HepG2 (cell line): ENCODE measurements around the gene TRPC1. TPM values are rescaled to one million over a fixed set of nuclear protein-coding genes. Genes with fewer than 3 reads are reported as not detected.

Experiments used
- ATAC-seq: fragments of 200-7000 bp; cut with Tn5 transposase; 3 replicates; pipeline ENCODE4 v1.9.1; 2020; ENCODE audit warnings: mild to moderate bottlenecking, moderate library complexity
- BruUV-seq: library from RNA; stranded (reverse); fragments of 400-500 nt; replicated peaks from 2 replicates; lab custom pipeline; 2021; lab: Mats Ljungman, UMichigan
- CTCF ChIA-PET: fragments of 300-600 bp; formaldehyde crosslinking; extraction: SDS; loops from one replicate; lab custom pipeline; 2021; ENCODE audit warnings: low total read pairs, inconsistent platforms, low intra/inter-chr PET ratio; lab: Yijun Ruan, JAX
- POLR2A ChIA-PET: fragments of 350-600 bp; sonication (Branson Sonifier 250); formaldehyde crosslinking; loops from one replicate; lab custom pipeline; 2020; ENCODE audit warnings: antibody characterized with exemption, inconsistent platforms; lab: Yijun Ruan, JAX
- DNase-seq: peaks from one replicate; pipeline ENCODE4 v3.0.0-alpha.2; 2015; ENCODE audit warnings: low spot score
- FAIRE-seq: peaks from 3 replicates; lab custom pipeline; 2011; peaks lifted over from hg19 to GRCh38; lab: Jason Lieb, UNC
- H2AFZ ChIP-seq: one replicate; pipeline ENCODE4 v1.6.1; 2011; ENCODE audit warnings: low read length, inconsistent platforms
- H3K27ac ChIP-seq: fragments of 300-600 bp; 3 replicates; pipeline ENCODE4 v1.8.0; 2011; ENCODE audit warnings: mixed run types, mild to moderate bottlenecking, mixed read lengths, low read length, inconsistent platforms; ENCODE audit not compliant: insufficient read depth; ENCODE audit errors: extremely low read length
- H3K27me3 ChIP-seq, 2 experiments: fragments of 200-600 bp in 1 of 2; 2 replicates in 1 of 2; 3 replicates in 1 of 2; pipeline versions ENCODE4 v1.6.0 to v1.8.0; 2011; ENCODE audit warnings: low read length in 2 of 2, mild to moderate bottlenecking in 2 of 2, moderate library complexity in 2 of 2, inconsistent platforms in 1 of 2; ENCODE audit not compliant: insufficient read depth in 2 of 2, control insufficient read depth in 1 of 2
- H3K36me3 ChIP-seq, 2 experiments: fragments of 200-600 bp in 1 of 2; replicated peaks in 1 of 2; 2 replicates in 1 of 2; 3 replicates in 1 of 2; pipeline versions ENCODE4 v1.5.1 to v1.8.0; 2011; ENCODE audit warnings: low read length in 2 of 2, inconsistent platforms in 1 of 2; ENCODE audit not compliant: insufficient read depth in 2 of 2, control insufficient read depth in 1 of 2
- H3K4me1 ChIP-seq: 2 replicates; pipeline ENCODE4 v1.5.1; 2012; ENCODE audit warnings: low read length, inconsistent platforms; ENCODE audit not compliant: insufficient read depth
- H3K4me2 ChIP-seq: 2 replicates; pipeline ENCODE4 v1.6.0; 2011; ENCODE audit warnings: low read depth, low read length, inconsistent platforms
- H3K4me3 ChIP-seq, 3 experiments: fragments of 200-600 bp in 1 of 3; sonication (generic), shearing (Covaris generic) in 1 of 3; replicated peaks in 1 of 3; 2 replicates each; pipeline ENCODE4 v1.5.1; 2011 to 2016; ENCODE audit warnings: low read length in 3 of 3, inconsistent platforms in 2 of 3, low read depth in 2 of 3, mild to moderate bottlenecking in 2 of 3, control low read depth in 1 of 3, mixed read lengths in 1 of 3; ENCODE audit not compliant: insufficient read depth in 1 of 3
- H3K79me2 ChIP-seq: one replicate; pipeline ENCODE4 v1.6.1; 2011; ENCODE audit warnings: low read length, inconsistent platforms; ENCODE audit not compliant: insufficient read depth
- H3K9ac ChIP-seq: 2 replicates; pipeline ENCODE4 v1.6.0; 2011; ENCODE audit warnings: mild to moderate bottlenecking, low read depth, low read length, inconsistent platforms; ENCODE audit not compliant: insufficient read depth
- H3K9me3 ChIP-seq: 2 replicates; pipeline ENCODE4 v1.5.1; 2012; ENCODE audit warnings: mild to moderate bottlenecking, low read length
- H4K20me1 ChIP-seq: 2 replicates; pipeline ENCODE4 v1.6.0; 2011; ENCODE audit warnings: inconsistent platforms, mild to moderate bottlenecking, low read length, moderate library complexity; ENCODE audit not compliant: insufficient read depth
- ARID5B ChIP-seq: IDR thresholded peaks from 2 replicates; pipeline ENCODE4 v1.4.0; 2020; ENCODE audit warnings: mild to moderate bottlenecking, missing genetic modification reagents
- BHLHE40 ChIP-seq: IDR thresholded peaks from 2 replicates; pipeline ENCODE4 v1.6.1; 2011; ENCODE audit warnings: low read length, improper control_type of control experiment
- NR2F6 ChIP-seq, 2 experiments: IDR thresholded peaks; 2 replicates each; pipeline ENCODE4 v1.6.1; 2016; ENCODE audit warnings: antibody characterized with exemption in 1 of 2, mild to moderate bottlenecking in 1 of 2
- PATZ1 ChIP-seq: sonication (generic); formaldehyde crosslinking; IDR thresholded peaks from 2 replicates; pipeline ENCODE4 v1.4.0; 2020; ENCODE audit warnings: missing genetic modification reagents
- SALL1 ChIP-seq: sonication (generic); formaldehyde crosslinking; IDR thresholded peaks from 2 replicates; pipeline ENCODE4 v1.8.0; 2022; ENCODE audit warnings: mild to moderate bottlenecking, missing genetic modification reagents
- ZBTB10 ChIP-seq: sonication (generic); formaldehyde crosslinking; IDR thresholded peaks from 2 replicates; pipeline ENCODE4 v1.4.0; 2020; ENCODE audit warnings: missing genetic modification reagents, borderline replicate concordance
- ZBTB7A ChIP-seq: sonication (generic); formaldehyde crosslinking; IDR thresholded peaks from 2 replicates; pipeline ENCODE4 v1.8.0; 2022; ENCODE audit warnings: mild to moderate bottlenecking, missing genetic modification reagents
- WGBS: methylation state at CpG from one replicate; pipeline ENCODE4 v1.1.6; 2017; ENCODE audit warnings: low lambda C conversion rate; 5-methylcytosine and 5-hydroxymethylcytosine counted together
- in situ Hi-C: cut with HindIII; loops from 2 replicates; pipeline ENCODE4 v1.10.0; 2017; ENCODE audit warnings: low pct_unique_long_range_greater_than_20kb; ENCODE audit not compliant: extremely low pct_ligation_motif_present
- intact Hi-C: fragments of 100-400 bp; cut with micrococcal nuclease; formaldehyde crosslinking; loops from one replicate; pipeline ENCODE4 v1.10.0; 2022; ENCODE audit not compliant: unreplicated experiment
- polyA plus RNA-seq, 8 experiments: library from polyadenylated mRNA; depleted of rRNA in 3 of 8; stranded (reverse) in 7 of 8; unstranded in 1 of 8; fragments of >200 nt; fragmentation: Illumina TruSeq in 4 of 8; extraction: Trizol in 4 of 8; gene quantifications; 2 replicates each; pipeline versions ENCODE4 v1.2.1 to v1.2.3, GENCODE V29; 2011 to 2016; ENCODE audit warnings: low read depth in 4 of 8, missing spikeins in 1 of 8, mixed read lengths in 1 of 8; ENCODE audit not compliant: insufficient read depth in 1 of 8
- total RNA-seq, 5 experiments: library from RNA; depleted of rRNA; stranded (reverse); fragments of >200 nt; fragmentation: Illumina TruSeq; extraction: Trizol; gene quantifications; 2 replicates each; pipeline ENCODE4 v1.2.3, GENCODE V29; 2016; ENCODE audit warnings: low read depth in 1 of 5
- TF ChIP-seq, protein P1 (sequence below): sonication (generic); formaldehyde crosslinking; IDR thresholded peaks from 2 replicates; pipeline ENCODE4 v1.5.1; 2020; ENCODE audit warnings: missing genetic modification reagents, mild to moderate bottlenecking, borderline replicate concordance

The TRPC1 gene
- total and polyA plus RNA-seq, 2 of the 13 experiments (the other 11 are each of a cell fraction or from before 2014, with no cell fraction given) = 10.8 to 13.1 TPM

GRCh38 chr3:142852009-142852408 lies 128.2 kb downstream of the TRPC1 start (continued):
- no peak for TF ChIP-seq ZBTB10 (CRISPR knock-in tag)
- TF ChIP-seq, all 625 proteins: peak for 0

DNA sequence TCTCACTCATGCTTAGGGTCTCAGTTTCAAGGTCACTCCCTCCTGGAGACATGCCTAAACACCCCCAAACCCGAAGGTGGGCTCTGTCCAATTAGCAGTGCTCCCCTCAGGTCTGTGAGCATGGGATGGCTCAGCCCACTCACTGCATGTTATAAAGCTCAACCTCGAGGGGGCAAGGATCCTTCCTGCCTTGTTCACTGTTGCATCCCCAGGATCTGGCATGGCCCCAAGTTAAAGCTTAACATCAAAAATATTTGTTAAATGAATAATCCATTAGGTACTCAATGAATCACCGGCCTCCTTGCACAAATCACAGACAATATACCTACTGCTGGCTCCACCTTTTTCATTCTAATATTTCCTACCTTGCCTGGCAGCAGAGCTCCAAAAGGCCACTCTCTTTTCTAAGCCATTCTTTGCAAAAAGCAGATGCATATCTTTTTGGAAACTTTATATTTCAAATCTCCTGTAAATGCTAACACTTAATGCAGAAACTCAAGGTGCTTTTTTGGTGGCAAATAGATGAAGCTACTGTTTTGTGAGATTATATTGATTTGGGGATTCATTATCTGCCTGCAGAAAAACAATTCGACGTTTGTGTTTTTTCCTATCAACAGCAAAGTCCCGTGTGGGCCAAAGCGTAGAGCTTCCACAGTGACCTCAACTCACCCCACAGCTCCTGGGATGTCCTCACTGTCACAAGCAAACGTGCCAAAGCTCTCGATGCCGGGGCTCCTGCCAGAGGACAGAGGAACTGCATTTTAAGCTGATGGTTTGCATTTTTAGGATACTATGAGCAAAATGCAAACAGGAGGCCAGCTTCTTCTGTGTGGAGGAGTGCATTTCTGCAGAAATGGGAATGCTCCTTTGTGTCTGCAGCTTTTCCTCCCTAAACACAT lies 129.7 kb downstream of the TRPC1 start:
- H3K4me3 ChIP-seq = no peak overlapping the region
- peaks cover 43% of the 10 kb centered on the region for H3K4me1 ChIP-seq
- H3K27me3 ChIP-seq = peaks cover 0 to 8% of the 10 kb centered on the region in 2 experiments; a peak in 1 of 5 replicates
- H3K36me3 ChIP-seq = no peaks in the 10 kb centered on the region
- ChIA-PET POLR2A (interaction anchor here (0.7 to 1.2 kb wide), 2 partner anchors 9 to 19 kb away, joined by 3 read pairs; no protein-coding TSS in a partner anchor), CTCF (no interaction called here)
- 0% methylated on average over 7 of the region's 10 CpGs for WGBS
- no TSS peak for BruUV-seq
- H3K9me3 ChIP-seq = no peaks in the 10 kb centered on the region
- FAIRE-seq (no peak), DNase-seq (peak; percentile 71), ATAC-seq (peak; percentile 75)
- H2AFZ ChIP-seq = no peak overlapping the region
- in situ Hi-C loops (no loop called here), intact Hi-C loops (no loop called here)
- H3K79me2 ChIP-seq = no peaks in the 10 kb centered on the region
- H3K9ac ChIP-seq = no peak overlapping the region
- peak overlapping the region; percentile 63 for H3K27ac ChIP-seq
- H3K4me2 ChIP-seq = peak overlapping the region; percentile 57
- no peaks in the 10 kb centered on the region for H4K20me1 ChIP-seq
- TF ChIP-seq, protein P1, sequence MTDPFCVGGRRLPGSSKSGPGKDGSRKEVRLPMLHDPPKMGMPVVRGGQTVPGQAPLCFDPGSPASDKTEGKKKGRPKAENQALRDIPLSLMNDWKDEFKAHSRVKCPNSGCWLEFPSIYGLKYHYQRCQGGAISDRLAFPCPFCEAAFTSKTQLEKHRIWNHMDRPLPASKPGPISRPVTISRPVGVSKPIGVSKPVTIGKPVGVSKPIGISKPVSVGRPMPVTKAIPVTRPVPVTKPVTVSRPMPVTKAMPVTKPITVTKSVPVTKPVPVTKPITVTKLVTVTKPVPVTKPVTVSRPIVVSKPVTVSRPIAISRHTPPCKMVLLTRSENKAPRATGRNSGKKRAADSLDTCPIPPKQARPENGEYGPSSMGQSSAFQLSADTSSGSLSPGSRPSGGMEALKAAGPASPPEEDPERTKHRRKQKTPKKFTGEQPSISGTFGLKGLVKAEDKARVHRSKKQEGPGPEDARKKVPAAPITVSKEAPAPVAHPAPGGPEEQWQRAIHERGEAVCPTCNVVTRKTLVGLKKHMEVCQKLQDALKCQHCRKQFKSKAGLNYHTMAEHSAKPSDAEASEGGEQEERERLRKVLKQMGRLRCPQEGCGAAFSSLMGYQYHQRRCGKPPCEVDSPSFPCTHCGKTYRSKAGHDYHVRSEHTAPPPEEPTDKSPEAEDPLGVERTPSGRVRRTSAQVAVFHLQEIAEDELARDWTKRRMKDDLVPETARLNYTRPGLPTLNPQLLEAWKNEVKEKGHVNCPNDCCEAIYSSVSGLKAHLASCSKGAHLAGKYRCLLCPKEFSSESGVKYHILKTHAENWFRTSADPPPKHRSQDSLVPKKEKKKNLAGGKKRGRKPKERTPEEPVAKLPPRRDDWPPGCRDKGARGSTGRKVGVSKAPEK = no peak
- TF ChIP-seq NR2F6 (IDR thresholded peaks at IDR 0.05) = peak; percentile 26; the same call in 1 of the 2 replicates
- no peak for TF ChIP-seq NR2F6 (CRISPR knock-in tag; IDR thresholded peaks at IDR 0.05)
- peak; percentile 50 for TF ChIP-seq ARID5B
- TF ChIP-seq PATZ1 (CRISPR knock-in tag) = no peak
- TF ChIP-seq ZBTB7A (CRISPR knock-in tag) = 0 out of 2 replicates have a peak, but pooled peaks have one; percentile 28
- 0 out of 2 replicates have a peak, but pooled peaks have one; percentile 34 for TF ChIP-seq BHLHE40
- TF ChIP-seq SALL1 (CRISPR knock-in tag) = peak; percentile 80
